Calu3 (cell line): ENCODE data around the gene ARHGEF18. TPM values are rescaled to one million over a fixed set of nuclear protein-coding genes. Genes with fewer than 3 reads are reported as not detected.

Source experiments
- BruUV-seq: library from RNA; stranded (reverse); fragments of 400-500 nt; replicated peaks from 2 replicates; lab custom pipeline; 2021; lab: Mats Ljungman, UMichigan
- CTCF ChIA-PET: fragments of 300-600 bp; sonication (Branson Sonifier 250); formaldehyde crosslinking; loops from one replicate; lab custom pipeline; 2022; ENCODE audit warnings: antibody characterized with exemption; lab: Charles Lee
- DNase-seq: peaks from one replicate; pipeline ENCODE4 v3.0.0; 2022
- H3K27ac Mint-ChIP-seq: one replicate; pipeline ENCODE4 v1.8.0; 2022; ENCODE audit warnings: mixed read lengths; ENCODE audit not compliant: unreplicated experiment
- H3K27me3 Mint-ChIP-seq: one replicate; pipeline ENCODE4 v1.8.0; 2022; ENCODE audit warnings: mixed read lengths; ENCODE audit not compliant: unreplicated experiment
- H3K36me3 Mint-ChIP-seq: one replicate; pipeline ENCODE4 v1.8.0; 2022; ENCODE audit warnings: mild to moderate bottlenecking, moderate library complexity, mixed read lengths; ENCODE audit not compliant: insufficient read depth, unreplicated experiment
- H3K4me1 Mint-ChIP-seq: one replicate; pipeline ENCODE4 v1.8.0; 2022; ENCODE audit warnings: mild to moderate bottlenecking, low read depth, mixed read lengths; ENCODE audit not compliant: unreplicated experiment
- H3K4me3 Mint-ChIP-seq: one replicate; pipeline ENCODE4 v1.8.0; 2022; ENCODE audit warnings: mild to moderate bottlenecking, low read depth, moderate library complexity, mixed read lengths; ENCODE audit not compliant: unreplicated experiment
- H3K9me3 Mint-ChIP-seq: one replicate; pipeline ENCODE4 v1.8.0; 2022; ENCODE audit warnings: low read depth, mixed read lengths; ENCODE audit not compliant: unreplicated experiment
- CTCF ChIP-seq: fragments of 200-600 bp; IDR thresholded peaks from one replicate; pipeline ENCODE4 v1.8.0; 2022; ENCODE audit warnings: antibody characterized with exemption; ENCODE audit not compliant: unreplicated experiment
- intact Hi-C: fragments of 100-400 bp; cut with micrococcal nuclease; formaldehyde crosslinking; loops from one replicate; pipeline ENCODE4 v1.10.0; 2022; ENCODE audit not compliant: unreplicated experiment
- total RNA-seq: library from RNA; stranded (reverse); gene quantifications from 2 replicates; pipeline ENCODE4 v1.2.3, GENCODE V29; 2022

The ARHGEF18 gene
- total RNA-seq, 1 experiment from 2014 or later, result 31.9 TPM

GRCh38 chr19:7371001-7371400 lies 22.3 kb downstream of the ARHGEF18 start:
- Mint-ChIP-seq H3K4me1 (peaks cover 11% of the 10 kb centered on the region), H3K27me3 (peaks cover 16% of the 10 kb centered on the region), H3K4me3 (no peak overlapping the region), H3K36me3 (no peaks in the 10 kb centered on the region), H3K9me3 (no peaks in the 10 kb centered on the region), H3K27ac (no peak overlapping the region)
- intact Hi-C loops, result no loop called here
- TF ChIP-seq CTCF, result no peak
- CTCF ChIA-PET, result no interaction called here
- BruUV-seq, result no TSS peak
- DNase-seq, result no peak

GRCh38 chr19:7372810-7373209 lies 24.1 kb downstream of the ARHGEF18 start:
- intact Hi-C loops, result no loop called here
- peaks cover 11% of the 10 kb centered on the region for H3K4me1 Mint-ChIP-seq
- no peak overlapping the region for H3K27ac Mint-ChIP-seq
- DNase-seq, result no peak
- TF ChIP-seq CTCF, result no peak
- peaks cover 16% of the 10 kb centered on the region for H3K27me3 Mint-ChIP-seq
- BruUV-seq, result no TSS peak
- no peaks in the 10 kb centered on the region for H3K36me3 Mint-ChIP-seq
- no peaks in the 10 kb centered on the region for H3K9me3 Mint-ChIP-seq
- CTCF ChIA-PET, result interaction anchor here (0.7 kb wide), 1 partner anchor 150 kb away, joined by 4 read pairs; the partner anchor contains the start of gene MCOLN1
- no peak overlapping the region for H3K4me3 Mint-ChIP-seq

GRCh38 chr19:7373862-7374261 lies 25.1 kb downstream of the ARHGEF18 start:
- no peaks in the 10 kb centered on the region for H3K36me3 Mint-ChIP-seq
- no TSS peak for BruUV-seq
- H3K27me3 Mint-ChIP-seq, result peaks cover 8% of the 10 kb centered on the region
- H3K9me3 Mint-ChIP-seq, result no peaks in the 10 kb centered on the region
- TF ChIP-seq CTCF, result no peak
- no peak overlapping the region for H3K4me3 Mint-ChIP-seq
- intact Hi-C loops, result no loop called here
- CTCF ChIA-PET, result no interaction called here
- no peak for DNase-seq
- no peak overlapping the region for H3K27ac Mint-ChIP-seq
- H3K4me1 Mint-ChIP-seq, result peaks cover 4% of the 10 kb centered on the region

- DNase-seq, result no peak
- Mint-ChIP-seq H3K27me3 (no peaks in the 10 kb centered on the region), H3K27ac (no peak overlapping the region)
These were observed 27.6 kb downstream of the ARHGEF18 start for GRCh38 chr19:7376151-7376852.

More at GRCh38 chr19:7376151-7376852, 27.6 kb downstream of the ARHGEF18 start:
- Mint-ChIP-seq H3K4me1 (no peaks in the 10 kb centered on the region), H3K4me3 (no peak overlapping the region), H3K36me3 (no peaks in the 10 kb centered on the region), H3K9me3 (no peaks in the 10 kb centered on the region)
- CTCF ChIA-PET, result no interaction called here
- BruUV-seq, result no TSS peak
- intact Hi-C loops, result no loop called here
- no peak for TF ChIP-seq CTCF
